Caco-2 (cell line): Measurements from ENCODE around the gene TSR2. TPM values are rescaled to one million over a fixed set of nuclear protein-coding genes. Genes with fewer than 3 reads are reported as not detected.

Experiments used
- BruUV-seq: library from RNA; stranded (reverse); fragments of 400-500 nt; replicated peaks from 2 replicates; lab custom pipeline; 2021; lab: Mats Ljungman, UMichigan
- CTCF ChIA-PET: fragments of 300-600 bp; sonication (Branson Sonifier 250); formaldehyde crosslinking; loops from one replicate; lab custom pipeline; 2022; ENCODE audit warnings: antibody characterized with exemption; lab: Charles Lee
- POLR2A ChIA-PET: fragments of 300-600 bp; sonication (Branson Sonifier 250); formaldehyde crosslinking; loops from one replicate; lab custom pipeline; 2022; ENCODE audit warnings: antibody characterized with exemption; lab: Charles Lee
- DNase-seq, 2 experiments: peaks; one replicate each; pipeline versions ENCODE4 v3.0.0 to v3.0.0-alpha.2; 2020 to 2022
- H3K27me3 ChIP-seq: replicated peaks from 2 replicates; pipeline ENCODE4 v1.6.0; 2011; ENCODE audit warnings: low read length; ENCODE audit not compliant: control insufficient read depth, insufficient read depth
- H3K36me3 ChIP-seq: 2 replicates; pipeline ENCODE4 v1.5.1; 2011; ENCODE audit warnings: low read length; ENCODE audit not compliant: control insufficient read depth, insufficient read depth
- H3K4me1 ChIP-seq: fragments of 250-450 bp; sonication (Bioruptor Pico); 2 replicates; pipeline ENCODE4 v1.5.1; 2020; ENCODE audit warnings: mild to moderate bottlenecking
- H3K4me3 ChIP-seq: 2 replicates; pipeline ENCODE4 v1.5.1; 2011; ENCODE audit warnings: low read depth, mild to moderate bottlenecking, control low read depth, low read length
- H3K9me3 ChIP-seq: fragments of 250-450 bp; sonication (Bioruptor Pico); 2 replicates; pipeline ENCODE4 v1.5.1; 2020; ENCODE audit warnings: mild to moderate bottlenecking, moderate library complexity
- H3K27ac Mint-ChIP-seq: one replicate; pipeline ENCODE4 v1.8.0; 2022; ENCODE audit warnings: mixed read lengths; ENCODE audit not compliant: unreplicated experiment
- H3K27me3 Mint-ChIP-seq: one replicate; pipeline ENCODE4 v1.8.0; 2022; ENCODE audit warnings: mixed read lengths; ENCODE audit not compliant: insufficient read depth, unreplicated experiment
- H3K36me3 Mint-ChIP-seq: one replicate; pipeline ENCODE4 v1.8.0; 2022; ENCODE audit warnings: mild to moderate bottlenecking, mixed read lengths; ENCODE audit not compliant: insufficient read depth, unreplicated experiment
- H3K4me1 Mint-ChIP-seq: one replicate; pipeline ENCODE4 v1.8.0; 2022; ENCODE audit warnings: low read depth, mixed read lengths; ENCODE audit not compliant: unreplicated experiment
- H3K4me3 Mint-ChIP-seq: one replicate; pipeline ENCODE4 v1.8.0; 2022; ENCODE audit warnings: mild to moderate bottlenecking, moderate library complexity, mixed read lengths; ENCODE audit not compliant: unreplicated experiment
- H3K9me3 Mint-ChIP-seq: one replicate; pipeline ENCODE4 v1.8.0; 2022; ENCODE audit warnings: mixed read lengths; ENCODE audit not compliant: unreplicated experiment
- CTCF ChIP-seq, 2 experiments: fragments of 200-600 bp in 1 of 2; IDR thresholded peaks; 1 replicate in 1 of 2; 2 replicates in 1 of 2; pipeline versions ENCODE4 v1.5.1 to v1.8.0; 2011 to 2022; ENCODE audit warnings: antibody characterized with exemption in 1 of 2, control low read depth in 1 of 2, inconsistent platforms in 1 of 2, low read depth in 1 of 2, low read length in 1 of 2, mild to moderate bottlenecking in 1 of 2, moderate library complexity in 1 of 2; ENCODE audit not compliant: insufficient read depth in 1 of 2, severe bottlenecking in 1 of 2, unreplicated experiment in 1 of 2
- intact Hi-C: fragments of 100-400 bp; cut with micrococcal nuclease; formaldehyde crosslinking; loops from one replicate; pipeline ENCODE4 v1.10.0; 2022; ENCODE audit not compliant: unreplicated experiment
- total RNA-seq: library from RNA; stranded (reverse); gene quantifications from 2 replicates; pipeline ENCODE4 v1.2.3, GENCODE V29; 2022

Gene TSR2
- total RNA-seq, 1 experiment from 2014 or later, result 45.7 TPM

- no peak for DNase-seq
- H3K27ac Mint-ChIP-seq, result no peak overlapping the region
- ChIA-PET POLR2A (no interaction called here), CTCF (no interaction called here)
- H3K27me3 Mint-ChIP-seq, result no peaks in the 10 kb centered on the region
- no peaks in the 10 kb centered on the region for H3K9me3 ChIP-seq
- H3K9me3 Mint-ChIP-seq, result no peaks in the 10 kb centered on the region
- H3K4me1 ChIP-seq, result no peaks in the 10 kb centered on the region
- H3K36me3 Mint-ChIP-seq, result peaks cover 52% of the 10 kb centered on the region
- TF ChIP-seq CTCF (IDR thresholded peaks at IDR 0.05; ENCODE audit: insufficient read depth in 1 of 2, low read depth in 1 of 2, low read length in 1 of 2, severe bottlenecking in 1 of 2, unreplicated experiment in 1 of 2), result no peak
- no peaks in the 10 kb centered on the region for H3K27me3 ChIP-seq
- no peak overlapping the region for H3K4me3 Mint-ChIP-seq
- H3K4me1 Mint-ChIP-seq, result peaks cover 6% of the 10 kb centered on the region
- no peak overlapping the region for H3K4me3 ChIP-seq
- H3K36me3 ChIP-seq, result no peaks in the 10 kb centered on the region; the same call in 1 of the 2 replicates
- intact Hi-C loops, result no loop called here
- no TSS peak for BruUV-seq
Measured at GRCh38 chrX:54446084-54446483, 5.9 kb downstream of the TSR2 start.

GRCh38 chrX:54447461-54447860 lies 7.3 kb downstream of the TSR2 start:
- CTCF ChIA-PET, result interaction anchor here (0.6 kb wide), 1 partner anchor 405 kb away, joined by 6 read pairs; no protein-coding TSS in a partner anchor
- Mint-ChIP-seq H3K4me3 (no peak overlapping the region), H3K36me3 (peaks cover 44% of the 10 kb centered on the region), H3K27me3 (no peaks in the 10 kb centered on the region), H3K27ac (no peak overlapping the region), H3K4me1 (no peaks in the 10 kb centered on the region), H3K9me3 (no peaks in the 10 kb centered on the region)
- TF ChIP-seq CTCF (IDR thresholded peaks at IDR 0.05; ENCODE audit: insufficient read depth in 1 of 2, low read depth in 1 of 2, low read length in 1 of 2, severe bottlenecking in 1 of 2, unreplicated experiment in 1 of 2), result peak in 1 of 2 experiments; percentile 18
- Histone ChIP-seq H3K36me3 (no peaks in the 10 kb centered on the region; the same call in 1 of the 2 replicates), H3K9me3 (no peaks in the 10 kb centered on the region), H3K4me3 (no peak overlapping the region), H3K4me1 (no peaks in the 10 kb centered on the region), H3K27me3 (no peaks in the 10 kb centered on the region)
- POLR2A ChIA-PET, result no interaction called here
- peak in 1 of 2 experiments; percentile 6 for DNase-seq
- no TSS peak for BruUV-seq
- intact Hi-C loops, result no loop called here

DNA sequence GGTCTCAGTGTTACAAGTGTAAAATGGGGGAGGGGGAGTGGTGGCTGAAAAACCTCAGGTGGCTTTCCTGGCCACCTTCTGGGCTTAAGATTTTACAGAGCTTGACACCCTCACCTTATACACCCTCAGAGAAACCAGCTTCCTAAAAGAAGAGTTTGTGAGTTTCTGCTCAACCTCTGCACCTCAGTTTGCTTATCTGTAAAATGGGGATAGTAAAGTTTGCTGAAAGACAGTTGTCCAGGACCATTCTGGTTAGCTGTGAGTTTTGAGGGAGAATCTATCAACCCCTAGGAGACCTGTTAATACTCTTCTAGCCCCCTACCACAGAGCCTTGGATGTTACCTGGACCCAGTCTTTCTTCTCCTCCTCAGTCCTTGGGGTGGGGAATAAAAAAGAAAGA lies 9.7 kb downstream of the TSR2 start:
- Histone ChIP-seq H3K4me3 (no peak overlapping the region), H3K4me1 (no peaks in the 10 kb centered on the region), H3K36me3 (no peaks in the 10 kb centered on the region), H3K9me3 (no peaks in the 10 kb centered on the region), H3K27me3 (no peaks in the 10 kb centered on the region)
- DNase-seq, result no peak
- ChIA-PET CTCF (no interaction called here), POLR2A (no interaction called here)
- Mint-ChIP-seq H3K4me3 (no peak overlapping the region), H3K36me3 (peaks cover 20% of the 10 kb centered on the region), H3K27ac (no peak overlapping the region), H3K4me1 (no peaks in the 10 kb centered on the region), H3K9me3 (no peaks in the 10 kb centered on the region), H3K27me3 (no peaks in the 10 kb centered on the region)
- TF ChIP-seq CTCF (IDR thresholded peaks at IDR 0.05; ENCODE audit: insufficient read depth in 1 of 2, low read depth in 1 of 2, low read length in 1 of 2, severe bottlenecking in 1 of 2, unreplicated experiment in 1 of 2), result no peak
- intact Hi-C loops, result no loop called here
- BruUV-seq, result no TSS peak
